WTC11 (cell line): Measurements from ENCODE around the gene WBP2NL. TPM values are rescaled to one million over a fixed set of nuclear protein-coding genes. Genes with fewer than 3 reads are reported as not detected.
"Not testable (repeated sequence)": the region's sequence is repeated elsewhere in the genome, so short reads cannot be mapped to it uniquely, and the experiment has no call there.

Experiments
- ATAC-seq: fragments of 200-7000 bp; cut with Tn5 transposase; 2 replicates; pipeline ENCODE4 v1.10.0; 2021; ENCODE audit warnings: mild to moderate bottlenecking, moderate library complexity
- CTCF ChIA-PET: fragments of 300-600 bp; sonication (Branson Sonifier 250); formaldehyde crosslinking; loops from one replicate; lab custom pipeline; 2021; ENCODE audit warnings: antibody characterized with exemption; lab: Charles Lee
- POLR2A ChIA-PET: fragments of 350-600 bp; sonication (Branson Sonifier 250); formaldehyde crosslinking; loops from one replicate; lab custom pipeline; 2021; ENCODE audit warnings: antibody characterized with exemption; lab: Charles Lee
- DNase-seq: peaks from one replicate; pipeline ENCODE4 v3.0.0; 2021; ENCODE audit warnings: low spot score
- H3K27ac Mint-ChIP-seq: 2 replicates; pipeline ENCODE4 v1.8.0; 2021; ENCODE audit warnings: mixed read lengths
- H3K27me3 Mint-ChIP-seq: 2 replicates; pipeline ENCODE4 v1.8.0; 2021; ENCODE audit warnings: low read depth, mild to moderate bottlenecking, moderate library complexity, mixed read lengths
- H3K36me3 Mint-ChIP-seq: 2 replicates; pipeline ENCODE4 v1.8.0; 2021; ENCODE audit warnings: mixed read lengths
- H3K4me1 Mint-ChIP-seq: 2 replicates; pipeline ENCODE4 v1.8.0; 2022; ENCODE audit warnings: mixed read lengths
- H3K4me3 Mint-ChIP-seq: 2 replicates; pipeline ENCODE4 v1.8.0; 2021; ENCODE audit warnings: mild to moderate bottlenecking, moderate library complexity, mixed read lengths
- H3K9me3 Mint-ChIP-seq: 2 replicates; pipeline ENCODE4 v1.8.0; 2021; ENCODE audit warnings: mixed read lengths
- CREM ChIP-seq: sonication (generic); formaldehyde crosslinking; IDR thresholded peaks from 2 replicates; pipeline ENCODE4 v1.8.1; 2022; ENCODE audit warnings: mild to moderate bottlenecking, missing genetic modification reagents, moderate library complexity
- NFYB ChIP-seq: sonication (generic); formaldehyde crosslinking; conservative IDR thresholded peaks from 2 replicates; pipeline ENCODE4 v1.8.0; 2022; ENCODE audit warnings: low read depth, missing genetic modification reagents
- SP1 ChIP-seq: sonication (generic); formaldehyde crosslinking; conservative IDR thresholded peaks from 2 replicates; pipeline ENCODE4 v1.8.1; 2022; ENCODE audit warnings: missing genetic modification reagents
- ZNF317 ChIP-seq: sonication (generic); formaldehyde crosslinking; IDR thresholded peaks from 2 replicates; pipeline ENCODE4 v1.8.1; 2023; ENCODE audit warnings: low read depth, mild to moderate bottlenecking, moderate library complexity, missing genetic modification reagents, borderline replicate concordance
- total RNA-seq: library from RNA; stranded (reverse); gene quantifications from 3 replicates; pipeline ENCODE4 v1.2.3, GENCODE V29; 2021
- TF ChIP-seq, protein P1 (sequence below): fragments of 250-450 bp; sonication (Bioruptor Pico); IDR thresholded peaks from 2 replicates; pipeline ENCODE4 v1.9.0; 2021; ENCODE audit warnings: moderate library complexity, mild to moderate bottlenecking, inconsistent platforms, borderline replicate concordance
- TF ChIP-seq, protein P2 (sequence below): sonication (generic); formaldehyde crosslinking; IDR thresholded peaks from 2 replicates; pipeline ENCODE4 v1.8.1; 2022; ENCODE audit warnings: mild to moderate bottlenecking, moderate library complexity, missing genetic modification reagents
- TF ChIP-seq, protein P3 (sequence below): sonication (generic); formaldehyde crosslinking; IDR thresholded peaks from 2 replicates; pipeline ENCODE4 v1.8.0; 2022; ENCODE audit warnings: missing genetic modification reagents
- TF ChIP-seq, protein P4 (sequence below): sonication (generic); formaldehyde crosslinking; IDR thresholded peaks from 2 replicates; pipeline ENCODE4 v1.8.1; 2023; ENCODE audit warnings: mild to moderate bottlenecking, missing genetic modification reagents
- TF ChIP-seq, protein P5 (sequence below): fragments of 250-450 bp; sonication (Bioruptor Pico); IDR thresholded peaks from 2 replicates; pipeline ENCODE4 v1.9.0; 2021; ENCODE audit warnings: mild to moderate bottlenecking

Gene WBP2NL
- total RNA-seq, 1 experiment from 2014 or later, result not detected

DNA sequence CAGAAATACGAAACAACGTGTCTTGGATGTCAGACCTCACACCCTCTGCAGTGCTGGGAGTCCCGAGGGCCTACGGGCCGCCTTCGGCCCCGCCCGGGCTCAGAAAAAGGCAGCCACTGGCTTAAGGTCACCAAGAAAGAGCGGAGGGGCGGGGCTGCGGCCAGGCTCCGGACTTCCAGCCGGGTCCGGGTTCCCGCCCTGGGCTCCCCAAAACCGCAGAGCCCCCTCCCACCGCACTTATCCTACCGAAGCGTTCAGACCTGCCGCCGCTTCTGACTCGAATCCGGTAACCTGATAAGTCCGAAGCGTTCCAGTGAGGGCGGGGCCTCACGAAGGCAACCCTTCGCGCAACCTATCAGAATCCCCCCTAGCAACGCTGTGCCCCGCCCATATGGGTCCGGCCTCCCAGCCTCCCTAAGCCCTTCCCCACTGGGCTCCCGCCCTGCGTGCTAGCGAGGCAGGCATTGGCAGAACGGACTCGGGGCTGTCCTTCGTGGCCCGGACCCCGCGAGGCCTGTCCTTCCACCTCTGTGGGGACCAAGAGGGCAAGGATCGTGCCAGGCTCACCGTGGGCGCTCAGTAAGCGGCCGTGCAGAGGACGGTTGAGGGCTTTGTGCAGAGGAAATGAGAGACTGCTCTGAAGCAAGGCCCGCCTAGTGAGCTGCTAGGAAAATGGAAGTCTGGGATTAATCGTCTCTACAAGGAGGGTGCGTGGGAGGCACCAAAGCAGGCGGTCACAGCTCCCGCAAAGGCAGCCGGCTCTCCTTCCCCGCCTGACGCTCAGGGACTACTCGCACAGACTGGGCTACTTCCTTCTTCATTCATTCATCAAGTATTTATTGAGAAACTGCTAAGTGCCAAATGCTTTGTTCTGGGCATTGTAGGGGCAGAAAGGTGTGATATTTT is 72.2 kb downstream of the WBP2NL start, which contains the start of gene NAGA (continued):
- TF ChIP-seq, protein P1, sequence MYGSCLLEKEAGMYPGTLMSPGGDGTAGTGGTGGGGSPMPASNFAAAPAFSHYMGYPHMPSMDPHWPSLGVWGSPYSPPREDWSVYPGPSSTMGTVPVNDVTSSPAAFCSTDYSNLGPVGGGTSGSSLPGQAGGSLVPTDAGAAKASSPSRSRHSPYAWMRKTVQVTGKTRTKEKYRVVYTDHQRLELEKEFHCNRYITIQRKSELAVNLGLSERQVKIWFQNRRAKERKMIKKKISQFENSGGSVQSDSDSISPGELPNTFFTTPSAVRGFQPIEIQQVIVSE (CRISPR knock-in tag), result no peak
- TF ChIP-seq CREM (CRISPR knock-in tag), result no peak
- TF ChIP-seq, protein P2, sequence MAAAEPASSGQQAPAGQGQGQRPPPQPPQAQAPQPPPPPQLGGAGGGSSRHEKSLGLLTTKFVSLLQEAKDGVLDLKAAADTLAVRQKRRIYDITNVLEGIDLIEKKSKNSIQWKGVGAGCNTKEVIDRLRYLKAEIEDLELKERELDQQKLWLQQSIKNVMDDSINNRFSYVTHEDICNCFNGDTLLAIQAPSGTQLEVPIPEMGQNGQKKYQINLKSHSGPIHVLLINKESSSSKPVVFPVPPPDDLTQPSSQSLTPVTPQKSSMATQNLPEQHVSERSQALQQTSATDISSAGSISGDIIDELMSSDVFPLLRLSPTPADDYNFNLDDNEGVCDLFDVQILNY (CRISPR knock-in tag), result peak; percentile 90
- TF ChIP-seq, protein P3, sequence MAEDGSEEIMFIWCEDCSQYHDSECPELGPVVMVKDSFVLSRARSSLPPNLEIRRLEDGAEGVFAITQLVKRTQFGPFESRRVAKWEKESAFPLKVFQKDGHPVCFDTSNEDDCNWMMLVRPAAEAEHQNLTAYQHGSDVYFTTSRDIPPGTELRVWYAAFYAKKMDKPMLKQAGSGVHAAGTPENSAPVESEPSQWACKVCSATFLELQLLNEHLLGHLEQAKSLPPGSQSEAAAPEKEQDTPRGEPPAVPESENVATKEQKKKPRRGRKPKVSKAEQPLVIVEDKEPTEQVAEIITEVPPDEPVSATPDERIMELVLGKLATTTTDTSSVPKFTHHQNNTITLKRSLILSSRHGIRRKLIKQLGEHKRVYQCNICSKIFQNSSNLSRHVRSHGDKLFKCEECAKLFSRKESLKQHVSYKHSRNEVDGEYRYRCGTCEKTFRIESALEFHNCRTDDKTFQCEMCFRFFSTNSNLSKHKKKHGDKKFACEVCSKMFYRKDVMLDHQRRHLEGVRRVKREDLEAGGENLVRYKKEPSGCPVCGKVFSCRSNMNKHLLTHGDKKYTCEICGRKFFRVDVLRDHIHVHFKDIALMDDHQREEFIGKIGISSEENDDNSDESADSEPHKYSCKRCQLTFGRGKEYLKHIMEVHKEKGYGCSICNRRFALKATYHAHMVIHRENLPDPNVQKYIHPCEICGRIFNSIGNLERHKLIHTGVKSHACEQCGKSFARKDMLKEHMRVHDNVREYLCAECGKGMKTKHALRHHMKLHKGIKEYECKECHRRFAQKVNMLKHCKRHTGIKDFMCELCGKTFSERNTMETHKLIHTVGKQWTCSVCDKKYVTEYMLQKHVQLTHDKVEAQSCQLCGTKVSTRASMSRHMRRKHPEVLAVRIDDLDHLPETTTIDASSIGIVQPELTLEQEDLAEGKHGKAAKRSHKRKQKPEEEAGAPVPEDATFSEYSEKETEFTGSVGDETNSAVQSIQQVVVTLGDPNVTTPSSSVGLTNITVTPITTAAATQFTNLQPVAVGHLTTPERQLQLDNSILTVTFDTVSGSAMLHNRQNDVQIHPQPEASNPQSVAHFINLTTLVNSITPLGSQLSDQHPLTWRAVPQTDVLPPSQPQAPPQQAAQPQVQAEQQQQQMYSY, result no peak; the same call in 1 of the 2 replicates
- TF ChIP-seq, protein P4, sequence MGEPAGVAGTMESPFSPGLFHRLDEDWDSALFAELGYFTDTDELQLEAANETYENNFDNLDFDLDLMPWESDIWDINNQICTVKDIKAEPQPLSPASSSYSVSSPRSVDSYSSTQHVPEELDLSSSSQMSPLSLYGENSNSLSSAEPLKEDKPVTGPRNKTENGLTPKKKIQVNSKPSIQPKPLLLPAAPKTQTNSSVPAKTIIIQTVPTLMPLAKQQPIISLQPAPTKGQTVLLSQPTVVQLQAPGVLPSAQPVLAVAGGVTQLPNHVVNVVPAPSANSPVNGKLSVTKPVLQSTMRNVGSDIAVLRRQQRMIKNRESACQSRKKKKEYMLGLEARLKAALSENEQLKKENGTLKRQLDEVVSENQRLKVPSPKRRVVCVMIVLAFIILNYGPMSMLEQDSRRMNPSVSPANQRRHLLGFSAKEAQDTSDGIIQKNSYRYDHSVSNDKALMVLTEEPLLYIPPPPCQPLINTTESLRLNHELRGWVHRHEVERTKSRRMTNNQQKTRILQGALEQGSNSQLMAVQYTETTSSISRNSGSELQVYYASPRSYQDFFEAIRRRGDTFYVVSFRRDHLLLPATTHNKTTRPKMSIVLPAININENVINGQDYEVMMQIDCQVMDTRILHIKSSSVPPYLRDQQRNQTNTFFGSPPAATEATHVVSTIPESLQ, result no peak
- TF ChIP-seq, protein P5, sequence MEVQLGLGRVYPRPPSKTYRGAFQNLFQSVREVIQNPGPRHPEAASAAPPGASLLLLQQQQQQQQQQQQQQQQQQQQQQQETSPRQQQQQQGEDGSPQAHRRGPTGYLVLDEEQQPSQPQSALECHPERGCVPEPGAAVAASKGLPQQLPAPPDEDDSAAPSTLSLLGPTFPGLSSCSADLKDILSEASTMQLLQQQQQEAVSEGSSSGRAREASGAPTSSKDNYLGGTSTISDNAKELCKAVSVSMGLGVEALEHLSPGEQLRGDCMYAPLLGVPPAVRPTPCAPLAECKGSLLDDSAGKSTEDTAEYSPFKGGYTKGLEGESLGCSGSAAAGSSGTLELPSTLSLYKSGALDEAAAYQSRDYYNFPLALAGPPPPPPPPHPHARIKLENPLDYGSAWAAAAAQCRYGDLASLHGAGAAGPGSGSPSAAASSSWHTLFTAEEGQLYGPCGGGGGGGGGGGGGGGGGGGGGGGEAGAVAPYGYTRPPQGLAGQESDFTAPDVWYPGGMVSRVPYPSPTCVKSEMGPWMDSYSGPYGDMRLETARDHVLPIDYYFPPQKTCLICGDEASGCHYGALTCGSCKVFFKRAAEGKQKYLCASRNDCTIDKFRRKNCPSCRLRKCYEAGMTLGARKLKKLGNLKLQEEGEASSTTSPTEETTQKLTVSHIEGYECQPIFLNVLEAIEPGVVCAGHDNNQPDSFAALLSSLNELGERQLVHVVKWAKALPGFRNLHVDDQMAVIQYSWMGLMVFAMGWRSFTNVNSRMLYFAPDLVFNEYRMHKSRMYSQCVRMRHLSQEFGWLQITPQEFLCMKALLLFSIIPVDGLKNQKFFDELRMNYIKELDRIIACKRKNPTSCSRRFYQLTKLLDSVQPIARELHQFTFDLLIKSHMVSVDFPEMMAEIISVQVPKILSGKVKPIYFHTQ (CRISPR knock-in tag), result no peak
- peak; percentile 69 for TF ChIP-seq SP1 (CRISPR knock-in tag)
- TF ChIP-seq NFYB (CRISPR knock-in tag), result peak; percentile 61
- TF ChIP-seq ZNF317 (CRISPR knock-in tag), result peak; percentile 38; the same call in 1 of the 2 replicates
- TF ChIP-seq, all 79 proteins: peak for 28

DNA sequence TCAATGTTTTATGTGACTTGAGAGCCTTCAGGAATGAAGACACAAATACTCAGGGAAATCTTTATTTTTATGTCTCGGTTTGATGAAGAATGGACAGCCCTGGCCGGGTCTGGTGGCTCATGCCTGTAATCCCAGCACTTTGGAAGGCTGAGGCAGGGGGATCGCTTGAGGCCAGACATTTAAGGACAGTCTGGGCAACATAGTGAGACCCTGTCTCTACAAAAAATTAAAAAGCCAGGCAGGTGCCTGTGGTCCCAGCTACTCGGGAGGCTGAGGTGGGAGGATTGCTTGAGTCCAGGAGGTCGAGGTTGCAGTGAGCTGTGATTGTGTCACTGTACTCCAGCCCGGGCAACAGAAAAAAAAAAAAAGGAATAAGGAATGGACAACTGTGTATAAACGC is 72.9 kb downstream of the WBP2NL start:
- not testable (repeated sequence) for DNase-seq, H3K9me3 Mint-ChIP-seq, ATAC-seq, H3K27ac Mint-ChIP-seq
- H3K4me1 Mint-ChIP-seq, result peaks cover 40% of the 10 kb centered on the region
- H3K27me3 Mint-ChIP-seq, result peaks cover 28% of the 10 kb centered on the region
- H3K4me3 Mint-ChIP-seq, result peak overlapping the region; percentile 72; the same call in 1 of the 2 replicates
- POLR2A ChIA-PET, result interaction anchor here (0.6 to 2.8 kb wide), 3 partner anchors 19 to 141 kb away, joined by 6 to 10 read pairs (median 6); partner anchors contain the start of genes CENPM and NDUFA6
- peaks cover 12% of the 10 kb centered on the region for H3K36me3 Mint-ChIP-seq
- CTCF ChIA-PET, result interaction anchor here (1.0 to 2.8 kb wide), 3 partner anchors 19 to 372 kb away, joined by 3 to 22 read pairs (median 4); partner anchors contain the start of genes NDUFA6 and SMIM45
